Measurements from ENCODE around the gene THSD4.

Gene THSD4

GRCh38 chr15:71226536-71227455, 111.5 kb downstream of the THSD4 start:
- Histone ChIP-seq H3K4me2 (no peak overlapping the region), H3K9ac (no peak overlapping the region), H3K4me1 (no peaks in the 10 kb centered on the region), H4K20me1 (no peaks in the 10 kb centered on the region), H3K36me3 (no peaks in the 10 kb centered on the region), H3K27ac (no peak overlapping the region), H3K27me3 (no peaks in the 10 kb centered on the region), H3K4me3 (no peak overlapping the region), H3K9me3 (replicated peaks in 1 of 11) (no peaks in the 10 kb centered on the region)
- no peak for TF ChIP-seq Cebpa-rat (IDR thresholded peaks at IDR 0.05)

GRCh38 chr15:71228403-71228802, 113.1 kb downstream of the THSD4 start:
- Histone ChIP-seq H3K9ac (no peak overlapping the region), H3K4me1 (no peaks in the 10 kb centered on the region), H3K27me3 (no peaks in the 10 kb centered on the region), H3K36me3 (no peaks in the 10 kb centered on the region), H3K9me3 (replicated peaks in 1 of 11) (no peaks in the 10 kb centered on the region), H3K27ac (no peak overlapping the region), H4K20me1 (no peaks in the 10 kb centered on the region), H3K4me2 (no peak overlapping the region), H3K4me3 (no peak overlapping the region)
- TF ChIP-seq Cebpa-rat (IDR thresholded peaks at IDR 0.05) = no peak

- H4K20me1 ChIP-seq = no peaks in the 10 kb centered on the region
- H3K36me3 ChIP-seq = no peaks in the 10 kb centered on the region
- no peaks in the 10 kb centered on the region for H3K4me1 ChIP-seq
- no peak overlapping the region for H3K27ac ChIP-seq
- H3K9ac ChIP-seq = no peak overlapping the region
- H3K9me3 ChIP-seq (replicated peaks in 1 of 11) = no peaks in the 10 kb centered on the region
- H3K4me3 ChIP-seq = no peak overlapping the region
- H3K27me3 ChIP-seq = no peaks in the 10 kb centered on the region
- no peak overlapping the region for H3K4me2 ChIP-seq
- no peak for TF ChIP-seq Cebpa-rat (IDR thresholded peaks at IDR 0.05)
Measured at GRCh38 chr15:71230303-71230702, 115.0 kb downstream of the THSD4 start.

DNA sequence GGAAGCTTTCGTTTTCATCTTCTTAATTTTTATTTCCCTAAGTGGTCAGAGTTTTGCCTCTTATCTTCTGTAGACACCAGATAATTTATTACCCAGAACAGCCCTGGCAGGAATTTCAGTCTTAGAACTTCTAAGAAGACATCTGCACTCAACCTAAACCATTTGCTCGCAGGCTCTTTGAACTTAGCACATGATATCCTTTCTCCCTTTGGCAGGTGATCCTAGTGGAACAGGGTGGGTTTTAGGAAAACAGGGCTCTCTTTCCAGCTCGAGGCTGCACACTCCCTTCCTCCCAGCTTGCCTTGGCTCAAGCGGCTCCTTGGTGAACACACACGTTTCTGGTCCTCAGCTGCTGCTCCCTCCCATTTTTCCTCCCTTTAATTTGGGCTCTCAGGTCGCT, 116.5 kb downstream of the THSD4 start:
- Histone ChIP-seq H3K27me3 (no peaks in the 10 kb centered on the region), H3K4me3 (no peak overlapping the region), H3K27ac (no peak overlapping the region), H4K20me1 (no peaks in the 10 kb centered on the region), H3K4me2 (no peak overlapping the region), H3K36me3 (no peaks in the 10 kb centered on the region), H3K9ac (no peak overlapping the region), H3K9me3 (replicated peaks in 1 of 11) (no peaks in the 10 kb centered on the region), H3K4me1 (no peaks in the 10 kb centered on the region)
- no peak for TF ChIP-seq Cebpa-rat (IDR thresholded peaks at IDR 0.05)

GRCh38 chr15:71232411-71232810, 117.1 kb downstream of the THSD4 start:
- no peak overlapping the region for H3K4me3 ChIP-seq
- H3K4me2 ChIP-seq = no peak overlapping the region
- H3K27me3 ChIP-seq = no peaks in the 10 kb centered on the region
- no peaks in the 10 kb centered on the region for H3K36me3 ChIP-seq
- no peaks in the 10 kb centered on the region for H4K20me1 ChIP-seq
- TF ChIP-seq Cebpa-rat (IDR thresholded peaks at IDR 0.05) = no peak
- no peaks in the 10 kb centered on the region for H3K9me3 ChIP-seq (replicated peaks in 1 of 11)
- H3K9ac ChIP-seq = no peak overlapping the region
- H3K4me1 ChIP-seq = no peaks in the 10 kb centered on the region
- no peak overlapping the region for H3K27ac ChIP-seq

GRCh38 chr15:71237456-71238188, 122.4 kb downstream of the THSD4 start:
- H4K20me1 ChIP-seq = no peaks in the 10 kb centered on the region
- H3K9me3 ChIP-seq (replicated peaks in 1 of 11) = no peaks in the 10 kb centered on the region
- no peak for TF ChIP-seq Cebpa-rat (IDR thresholded peaks at IDR 0.05)
- no peaks in the 10 kb centered on the region for H3K4me1 ChIP-seq
- no peaks in the 10 kb centered on the region for H3K27me3 ChIP-seq
- H3K4me2 ChIP-seq = no peak overlapping the region
- no peaks in the 10 kb centered on the region for H3K36me3 ChIP-seq
- no peak overlapping the region for H3K9ac ChIP-seq
- H3K4me3 ChIP-seq = no peak overlapping the region
- H3K27ac ChIP-seq = no peak overlapping the region

- Histone ChIP-seq H3K4me2 (no peak overlapping the region), H3K27ac (no peak overlapping the region), H3K4me1 (no peaks in the 10 kb centered on the region), H3K9ac (no peak overlapping the region), H3K4me3 (no peak overlapping the region), H3K9me3 (replicated peaks in 1 of 11) (no peaks in the 10 kb centered on the region), H3K36me3 (no peaks in the 10 kb centered on the region), H4K20me1 (no peaks in the 10 kb centered on the region), H3K27me3 (no peaks in the 10 kb centered on the region)
- no peak for TF ChIP-seq Cebpa-rat (IDR thresholded peaks at IDR 0.05)
Measured at GRCh38 chr15:71238926-71239325, 123.7 kb downstream of the THSD4 start.

- no peaks in the 10 kb centered on the region for H3K36me3 ChIP-seq
- H3K27ac ChIP-seq = no peak overlapping the region
- H3K4me1 ChIP-seq = no peaks in the 10 kb centered on the region
- H4K20me1 ChIP-seq = no peaks in the 10 kb centered on the region
- no peaks in the 10 kb centered on the region for H3K9me3 ChIP-seq (replicated peaks in 1 of 11)
- no peaks in the 10 kb centered on the region for H3K27me3 ChIP-seq
- H3K4me2 ChIP-seq = no peak overlapping the region
- no peak overlapping the region for H3K4me3 ChIP-seq
- H3K9ac ChIP-seq = no peak overlapping the region
- TF ChIP-seq Cebpa-rat (IDR thresholded peaks at IDR 0.05) = no peak
Measured at GRCh38 chr15:71239592-71240364, 124.5 kb downstream of the THSD4 start.

GRCh38 chr15:71242292-71242691, 127.0 kb downstream of the THSD4 start:
- no peak for TF ChIP-seq Cebpa-rat (IDR thresholded peaks at IDR 0.05)
- H3K9me3 ChIP-seq (replicated peaks in 1 of 11) = no peaks in the 10 kb centered on the region
- no peak overlapping the region for H3K4me3 ChIP-seq
- no peaks in the 10 kb centered on the region for H3K36me3 ChIP-seq
- no peaks in the 10 kb centered on the region for H3K4me1 ChIP-seq
- H3K4me2 ChIP-seq = no peak overlapping the region
- no peaks in the 10 kb centered on the region for H3K27me3 ChIP-seq
- H3K27ac ChIP-seq = no peak overlapping the region
- no peaks in the 10 kb centered on the region for H4K20me1 ChIP-seq
- no peak overlapping the region for H3K9ac ChIP-seq
